Mesothelial cell of epicardium (in vitro differentiated cells): ENCODE data around the gene TRIM5. TPM values are rescaled to one million over a fixed set of nuclear protein-coding genes. Genes with fewer than 3 reads are reported as not detected.
"Not testable (repeated sequence)": the region's sequence is repeated elsewhere in the genome, so short reads cannot be mapped to it uniquely, and the experiment has no call there.

Experiments used
- DNase-seq, 2 experiments: peaks; one replicate each; pipeline ENCODE4 v3.0.0; 2021; ENCODE audit warnings: low spot score in 2 of 2; ENCODE audit not compliant: unreplicated experiment in 2 of 2
- H3K27ac Mint-ChIP-seq: 2 replicates; pipeline ENCODE4 v1.8.0; 2021; ENCODE audit warnings: mixed read lengths
- H3K27me3 Mint-ChIP-seq: 2 replicates; pipeline ENCODE4 v1.8.0; 2021; ENCODE audit warnings: low read depth, mixed read lengths
- H3K36me3 Mint-ChIP-seq: 2 replicates; pipeline ENCODE4 v1.8.0; 2021; ENCODE audit warnings: mixed read lengths
- H3K4me1 Mint-ChIP-seq: 2 replicates; pipeline ENCODE4 v1.8.0; 2021; ENCODE audit warnings: mixed read lengths
- H3K4me3 Mint-ChIP-seq: 2 replicates; pipeline ENCODE4 v1.8.0; 2021; ENCODE audit warnings: mild to moderate bottlenecking, moderate library complexity, mixed read lengths
- H3K9me3 Mint-ChIP-seq: 2 replicates; pipeline ENCODE4 v1.8.0; 2021; ENCODE audit warnings: mixed read lengths
- total RNA-seq: library from RNA; stranded (reverse); gene quantifications from 3 replicates; pipeline ENCODE4 v1.2.1, GENCODE V29; 2021
- TF ChIP-seq, protein P1 (sequence below): fragments of 200-600 bp; sonication (generic); IDR thresholded peaks from one replicate; pipeline ENCODE4 v1.5.0; 2021; ENCODE audit warnings: antibody characterized with exemption; ENCODE audit not compliant: unreplicated experiment

TRIM5 gene
- total RNA-seq, 1 donor from 2014 or later = 74.0 TPM

DNA sequence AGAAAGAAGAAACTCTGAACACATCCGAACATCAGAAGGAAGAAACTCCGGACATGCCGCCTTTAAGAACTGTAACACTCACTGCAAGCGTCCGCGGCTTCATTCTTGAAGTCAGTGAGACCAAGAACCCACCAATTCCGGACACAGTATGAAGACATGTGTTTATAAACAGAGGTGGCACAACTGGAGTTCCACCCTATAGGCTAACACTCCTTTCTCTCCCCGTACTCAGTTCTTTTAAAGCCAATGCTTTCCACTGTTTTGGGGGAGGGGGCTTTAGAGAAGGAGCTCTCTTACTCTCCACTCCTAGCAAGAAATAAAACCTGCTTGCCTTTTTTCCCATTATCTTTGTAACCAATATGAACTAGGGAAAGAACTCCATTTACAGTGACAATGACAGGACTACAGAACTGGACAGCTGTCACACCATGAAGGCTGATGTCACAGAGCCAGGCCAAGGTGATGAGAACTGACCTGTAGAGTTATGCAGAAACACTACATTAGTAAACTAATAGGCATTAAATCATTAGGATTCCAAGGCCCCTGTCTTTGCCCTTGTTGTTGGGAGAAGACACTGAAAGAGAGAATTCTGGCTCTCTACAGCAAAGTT is 733 bp downstream of the TRIM5 start:
- peaks cover 26% of the 10 kb centered on the region for H3K4me1 Mint-ChIP-seq
- H3K27ac Mint-ChIP-seq = peak overlapping the region; percentile 100
- peaks cover 26% of the 10 kb centered on the region for H3K36me3 Mint-ChIP-seq
- TF ChIP-seq, protein P1, sequence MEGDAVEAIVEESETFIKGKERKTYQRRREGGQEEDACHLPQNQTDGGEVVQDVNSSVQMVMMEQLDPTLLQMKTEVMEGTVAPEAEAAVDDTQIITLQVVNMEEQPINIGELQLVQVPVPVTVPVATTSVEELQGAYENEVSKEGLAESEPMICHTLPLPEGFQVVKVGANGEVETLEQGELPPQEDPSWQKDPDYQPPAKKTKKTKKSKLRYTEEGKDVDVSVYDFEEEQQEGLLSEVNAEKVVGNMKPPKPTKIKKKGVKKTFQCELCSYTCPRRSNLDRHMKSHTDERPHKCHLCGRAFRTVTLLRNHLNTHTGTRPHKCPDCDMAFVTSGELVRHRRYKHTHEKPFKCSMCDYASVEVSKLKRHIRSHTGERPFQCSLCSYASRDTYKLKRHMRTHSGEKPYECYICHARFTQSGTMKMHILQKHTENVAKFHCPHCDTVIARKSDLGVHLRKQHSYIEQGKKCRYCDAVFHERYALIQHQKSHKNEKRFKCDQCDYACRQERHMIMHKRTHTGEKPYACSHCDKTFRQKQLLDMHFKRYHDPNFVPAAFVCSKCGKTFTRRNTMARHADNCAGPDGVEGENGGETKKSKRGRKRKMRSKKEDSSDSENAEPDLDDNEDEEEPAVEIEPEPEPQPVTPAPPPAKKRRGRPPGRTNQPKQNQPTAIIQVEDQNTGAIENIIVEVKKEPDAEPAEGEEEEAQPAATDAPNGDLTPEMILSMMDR = no peak
- DNase-seq = no peak
- no peaks in the 10 kb centered on the region for H3K27me3 Mint-ChIP-seq
- no peaks in the 10 kb centered on the region for H3K9me3 Mint-ChIP-seq
- peak overlapping the region; percentile 90 for H3K4me3 Mint-ChIP-seq

DNA sequence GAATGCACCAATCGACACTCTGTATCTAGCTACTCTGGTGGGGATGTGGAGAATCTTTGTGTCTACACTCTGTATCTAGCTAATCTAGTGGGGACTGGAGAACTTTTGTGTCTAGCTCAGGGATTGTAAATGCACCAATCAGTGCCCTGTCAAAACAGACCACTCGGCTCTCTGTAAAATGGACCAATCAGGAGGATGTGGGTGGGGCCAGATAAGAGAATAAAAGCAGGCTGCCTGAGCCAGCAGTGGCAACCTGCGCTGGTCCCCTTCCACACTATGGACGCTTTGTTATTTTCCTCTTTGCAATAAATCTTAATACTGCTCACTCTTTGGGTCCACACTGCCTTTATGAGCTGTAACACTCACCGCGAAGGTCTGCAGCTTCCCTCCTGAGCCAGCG is 1.3 kb downstream of the TRIM5 start:
- not testable (repeated sequence) for H3K27me3 Mint-ChIP-seq, H3K9me3 Mint-ChIP-seq, DNase-seq
- peak overlapping the region; percentile 100 for H3K27ac Mint-ChIP-seq
- H3K4me1 Mint-ChIP-seq = peaks cover 21% of the 10 kb centered on the region
- H3K4me3 Mint-ChIP-seq = peak overlapping the region; percentile 90
- H3K36me3 Mint-ChIP-seq = peaks cover 31% of the 10 kb centered on the region

DNA sequence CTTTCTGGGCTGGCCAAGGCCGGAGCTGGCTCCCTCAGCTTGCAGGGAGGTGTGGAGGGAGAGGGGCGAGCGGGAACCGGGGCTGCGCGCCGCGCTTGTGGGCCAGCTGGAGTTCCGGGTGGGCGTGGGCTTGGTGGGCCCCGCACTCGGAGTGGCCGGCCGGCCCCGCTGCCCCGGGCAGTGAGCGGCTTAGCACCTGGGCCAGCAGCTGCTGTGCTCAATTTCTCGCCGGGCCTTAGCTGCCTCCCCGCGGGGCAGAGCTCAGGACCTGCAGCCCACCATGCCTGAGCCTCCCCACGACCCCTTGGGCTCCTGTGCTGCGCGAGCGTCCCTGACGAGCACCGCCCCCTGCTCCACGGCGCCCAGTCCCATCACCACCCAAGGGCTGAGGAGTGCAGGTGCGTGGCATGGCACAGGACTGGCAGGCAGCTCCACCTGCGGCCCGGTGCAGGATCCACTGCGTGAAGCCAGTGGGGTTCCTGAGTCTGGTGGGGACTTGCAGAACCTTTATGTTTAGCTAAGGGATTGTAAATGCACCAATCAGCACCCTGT is 1.9 kb downstream of the TRIM5 start:
- H3K4me3 Mint-ChIP-seq = not testable (repeated sequence)
- peaks cover 38% of the 10 kb centered on the region for H3K36me3 Mint-ChIP-seq

DNA sequence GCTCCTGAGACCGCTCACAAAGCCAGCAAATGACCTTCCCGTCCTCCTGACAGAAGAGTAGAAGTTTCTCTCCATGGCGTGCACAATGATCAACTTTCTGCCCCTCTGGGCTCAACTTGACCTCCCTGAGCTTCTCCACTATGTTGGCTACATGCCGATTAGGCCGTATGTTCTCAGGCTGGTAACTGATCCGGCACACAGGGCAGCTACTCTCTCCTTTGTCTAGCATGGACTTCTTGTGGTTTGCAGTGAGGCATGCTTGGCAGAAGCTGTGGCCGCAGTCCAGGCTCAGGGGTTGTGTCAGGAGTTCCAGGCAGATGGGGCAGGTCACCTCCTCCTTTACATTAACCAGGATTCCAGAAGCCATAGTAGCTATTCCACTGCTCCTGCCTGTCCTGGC is 5.1 kb downstream of the TRIM5 start:
- Mint-ChIP-seq H3K36me3 (peaks cover 53% of the 10 kb centered on the region), H3K4me3 (no peak overlapping the region), H3K27me3 (no peaks in the 10 kb centered on the region), H3K4me1 (peaks cover 14% of the 10 kb centered on the region), H3K9me3 (peaks cover 7% of the 10 kb centered on the region), H3K27ac (no peak overlapping the region)
- TF ChIP-seq, protein P1 = no peak
- no peak for DNase-seq

More for the DNA sequence above, 1.9 kb downstream of the TRIM5 start:
- peaks cover 21% of the 10 kb centered on the region for H3K4me1 Mint-ChIP-seq
- not testable (repeated sequence) for H3K27me3 Mint-ChIP-seq, H3K9me3 Mint-ChIP-seq, H3K27ac Mint-ChIP-seq, DNase-seq

DNA sequence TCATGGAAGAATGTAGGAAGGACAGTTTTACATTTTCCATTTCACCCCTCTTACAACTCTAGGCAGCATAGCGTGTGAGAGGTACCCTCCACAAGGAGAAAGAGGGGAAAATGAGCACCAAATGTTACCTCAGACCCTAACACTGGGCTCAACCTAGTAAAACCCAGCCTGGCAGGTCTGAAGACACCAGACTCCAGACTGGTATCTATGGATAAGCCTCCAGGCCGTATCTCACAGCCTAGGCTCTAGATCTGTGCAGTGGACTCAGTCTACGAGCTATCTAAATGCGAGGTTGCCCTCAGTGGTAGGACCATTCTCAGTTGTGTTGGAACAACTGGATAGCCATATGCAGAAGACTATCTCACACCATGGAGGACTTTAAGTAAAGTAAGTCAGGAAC is 10.5 kb downstream of the TRIM5 start:
- H3K27me3 Mint-ChIP-seq = no peaks in the 10 kb centered on the region
- H3K27ac Mint-ChIP-seq = no peak overlapping the region
- peaks cover 17% of the 10 kb centered on the region for H3K9me3 Mint-ChIP-seq
- no peak for DNase-seq
- H3K4me3 Mint-ChIP-seq = no peak overlapping the region
- peaks cover 53% of the 10 kb centered on the region for H3K36me3 Mint-ChIP-seq
- TF ChIP-seq, protein P1 = no peak
- H3K4me1 Mint-ChIP-seq = no peaks in the 10 kb centered on the region

DNA sequence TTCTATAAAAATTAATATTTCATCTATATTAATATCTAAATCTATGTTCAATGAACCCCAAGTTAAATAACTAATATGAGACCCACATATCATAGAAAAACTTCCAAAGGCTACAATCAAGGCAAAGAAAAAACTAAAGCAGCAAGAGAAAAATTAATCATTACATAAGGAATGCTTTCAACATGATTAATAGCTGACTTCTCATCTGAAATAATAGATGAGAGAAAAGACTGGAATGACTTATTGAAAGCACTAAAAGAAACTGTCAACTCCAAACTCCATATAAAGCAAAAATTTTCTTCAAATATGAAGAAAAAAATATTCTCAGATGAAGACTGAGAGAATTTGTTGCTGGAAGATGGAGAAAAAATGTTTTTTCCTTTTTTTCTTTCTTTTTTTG is 13.0 kb downstream of the TRIM5 start:
- TF ChIP-seq, protein P1 = no peak
- Mint-ChIP-seq H3K27me3 (no peaks in the 10 kb centered on the region), H3K4me1 (no peaks in the 10 kb centered on the region), H3K36me3 (peaks cover 46% of the 10 kb centered on the region), H3K9me3 (peaks cover 11% of the 10 kb centered on the region), H3K4me3 (no peak overlapping the region), H3K27ac (no peak overlapping the region)
- no peak for DNase-seq
